Ishikawa (cell line): ENCODE results near the gene HAGH.

ENCODE experiments used
- CEBPB ChIP-seq: IDR thresholded peaks from 2 replicates; pipeline ENCODE4 v1.6.1; 2012
- CREB1 ChIP-seq: IDR thresholded peaks from 2 replicates; pipeline ENCODE4 v1.6.1; 2012; ENCODE audit warnings: low read depth
- EGR1 ChIP-seq: IDR thresholded peaks from 2 replicates; pipeline ENCODE4 v1.6.1; 2012
- EP300 ChIP-seq: IDR thresholded peaks from 2 replicates; pipeline ENCODE4 v1.6.1; 2012; ENCODE audit warnings: borderline replicate concordance
- FOXM1 ChIP-seq: IDR thresholded peaks from 2 replicates; pipeline ENCODE4 v1.6.1; 2012; ENCODE audit warnings: low read depth, borderline replicate concordance
- MAX ChIP-seq: IDR thresholded peaks from 2 replicates; pipeline ENCODE4 v1.6.1; 2012
- NFIC ChIP-seq: IDR thresholded peaks from 2 replicates; pipeline ENCODE4 v1.6.1; 2012
- RAD21 ChIP-seq: IDR thresholded peaks from 2 replicates; pipeline ENCODE4 v1.6.1; 2012; ENCODE audit warnings: low read depth
- REST ChIP-seq: IDR thresholded peaks from 2 replicates; pipeline ENCODE4 v1.6.1; 2012; ENCODE audit warnings: low read depth, mild to moderate bottlenecking
- TAF1 ChIP-seq: IDR thresholded peaks from 2 replicates; pipeline ENCODE4 v1.6.1; 2012; ENCODE audit warnings: low read depth, mild to moderate bottlenecking
- TCF12 ChIP-seq: IDR thresholded peaks from 2 replicates; pipeline ENCODE4 v1.6.1; 2012; ENCODE audit warnings: low read depth
- TEAD4 ChIP-seq: IDR thresholded peaks from 2 replicates; pipeline ENCODE4 v1.6.1; 2012
- YY1 ChIP-seq: IDR thresholded peaks from 2 replicates; pipeline ENCODE4 v1.6.1; 2012; ENCODE audit warnings: low read depth
- ZBTB7A ChIP-seq: IDR thresholded peaks from 2 replicates; pipeline ENCODE4 v1.6.1; 2012; ENCODE audit warnings: low read depth
- TF ChIP-seq, protein P1 (sequence below): IDR thresholded peaks from 2 replicates; pipeline ENCODE4 v1.6.1; 2012

Gene HAGH

DNA sequence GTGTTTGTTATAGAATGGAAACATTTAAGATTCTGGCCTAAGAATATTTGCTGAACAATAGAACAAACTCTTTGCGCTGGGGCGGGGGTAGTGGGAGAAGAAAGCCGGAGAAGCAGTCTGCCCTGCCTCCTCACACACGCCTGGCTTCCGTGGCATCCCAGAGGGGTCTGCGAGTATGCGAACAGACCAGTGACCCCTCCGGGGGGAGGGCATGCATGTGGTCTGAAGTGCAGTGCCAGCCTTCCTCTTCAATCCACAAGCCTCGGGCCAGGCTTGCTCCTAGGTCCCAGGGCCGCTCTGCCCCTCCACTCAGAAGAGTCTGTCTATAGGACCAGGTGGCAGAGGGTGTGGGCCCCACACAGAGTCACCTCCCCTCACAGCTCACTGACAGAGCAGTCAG, 19.0 kb downstream of the HAGH start:
- TF ChIP-seq EP300: no peak
- no peak for TF ChIP-seq YY1
- no peak for TF ChIP-seq NFIC
- no peak for TF ChIP-seq REST
- TF ChIP-seq EGR1: no peak
- no peak for TF ChIP-seq RAD21
- no peak for TF ChIP-seq FOXM1
- TF ChIP-seq, protein P1, sequence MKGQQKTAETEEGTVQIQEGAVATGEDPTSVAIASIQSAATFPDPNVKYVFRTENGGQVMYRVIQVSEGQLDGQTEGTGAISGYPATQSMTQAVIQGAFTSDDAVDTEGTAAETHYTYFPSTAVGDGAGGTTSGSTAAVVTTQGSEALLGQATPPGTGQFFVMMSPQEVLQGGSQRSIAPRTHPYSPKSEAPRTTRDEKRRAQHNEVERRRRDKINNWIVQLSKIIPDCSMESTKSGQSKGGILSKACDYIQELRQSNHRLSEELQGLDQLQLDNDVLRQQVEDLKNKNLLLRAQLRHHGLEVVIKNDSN: no peak
- TF ChIP-seq TCF12: no peak
- no peak for TF ChIP-seq ZBTB7A
- TF ChIP-seq TAF1: no peak
- TF ChIP-seq CEBPB: no peak
- no peak for TF ChIP-seq TEAD4
- no peak for TF ChIP-seq CREB1
- no peak for TF ChIP-seq MAX

- no peak for TF ChIP-seq EGR1
- TF ChIP-seq TEAD4: no peak
- no peak for TF ChIP-seq FOXM1
- TF ChIP-seq TCF12: no peak
- no peak for TF ChIP-seq TAF1
- no peak for TF ChIP-seq ZBTB7A
- no peak for TF ChIP-seq CEBPB
- no peak for TF ChIP-seq RAD21
- TF ChIP-seq MAX: no peak
These were observed 25.9 kb downstream of the HAGH start for GRCh38 chr16:1800701-1801100.

DNA sequence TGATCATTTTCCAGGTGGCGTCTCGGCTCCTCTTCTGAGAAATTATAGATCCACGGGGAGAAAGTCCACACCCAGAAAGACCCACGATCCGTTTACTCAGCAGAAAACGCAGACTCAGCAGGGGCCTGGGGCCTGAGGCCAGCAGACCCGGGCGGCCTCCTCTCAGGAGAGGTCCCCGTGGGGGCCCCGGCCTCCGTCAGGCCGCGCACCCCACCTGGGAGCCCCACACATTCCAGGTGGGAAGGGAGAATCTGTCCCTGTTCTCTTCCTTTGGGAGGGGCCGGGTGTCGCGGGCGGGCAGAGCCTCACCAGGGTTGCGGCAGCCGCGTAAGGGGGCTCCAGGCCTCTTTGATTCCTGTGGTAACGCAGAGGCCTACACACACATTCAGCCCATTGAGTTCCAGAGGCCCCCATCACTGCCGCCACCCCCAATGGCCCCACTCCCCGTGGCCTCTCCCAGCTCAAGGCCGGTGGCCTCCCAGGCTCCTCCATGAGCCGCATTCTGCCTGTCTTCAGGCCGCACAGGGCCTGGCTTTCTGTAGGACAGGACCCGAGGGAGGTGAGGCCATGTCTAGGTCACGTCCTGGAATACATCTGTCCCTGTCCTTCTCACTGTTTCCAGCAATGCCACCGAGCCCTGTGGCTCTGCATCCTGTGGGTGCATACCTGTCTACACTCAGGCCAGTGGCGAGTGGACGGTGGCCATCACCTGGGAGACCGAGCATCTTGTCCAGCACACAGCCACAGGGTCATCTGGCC, 31.5 kb downstream of the HAGH start:
- TF ChIP-seq FOXM1: no peak
- TF ChIP-seq YY1: no peak
- TF ChIP-seq RAD21: no peak
- TF ChIP-seq ZBTB7A: no peak
- TF ChIP-seq, protein P1: no peak
- TF ChIP-seq CEBPB: no peak
- no peak for TF ChIP-seq EGR1
- TF ChIP-seq TAF1: no peak
- no peak for TF ChIP-seq NFIC

- TF ChIP-seq CEBPB (no peak), RAD21 (no peak), CREB1 (no peak), NFIC (no peak), EGR1 (no peak), TAF1 (no peak), FOXM1 (no peak), MAX (no peak), ZBTB7A (no peak), YY1 (no peak)
- TF ChIP-seq, protein P1: no peak
These were observed 32.3 kb downstream of the HAGH start for GRCh38 chr16:1794221-1794871.

DNA sequence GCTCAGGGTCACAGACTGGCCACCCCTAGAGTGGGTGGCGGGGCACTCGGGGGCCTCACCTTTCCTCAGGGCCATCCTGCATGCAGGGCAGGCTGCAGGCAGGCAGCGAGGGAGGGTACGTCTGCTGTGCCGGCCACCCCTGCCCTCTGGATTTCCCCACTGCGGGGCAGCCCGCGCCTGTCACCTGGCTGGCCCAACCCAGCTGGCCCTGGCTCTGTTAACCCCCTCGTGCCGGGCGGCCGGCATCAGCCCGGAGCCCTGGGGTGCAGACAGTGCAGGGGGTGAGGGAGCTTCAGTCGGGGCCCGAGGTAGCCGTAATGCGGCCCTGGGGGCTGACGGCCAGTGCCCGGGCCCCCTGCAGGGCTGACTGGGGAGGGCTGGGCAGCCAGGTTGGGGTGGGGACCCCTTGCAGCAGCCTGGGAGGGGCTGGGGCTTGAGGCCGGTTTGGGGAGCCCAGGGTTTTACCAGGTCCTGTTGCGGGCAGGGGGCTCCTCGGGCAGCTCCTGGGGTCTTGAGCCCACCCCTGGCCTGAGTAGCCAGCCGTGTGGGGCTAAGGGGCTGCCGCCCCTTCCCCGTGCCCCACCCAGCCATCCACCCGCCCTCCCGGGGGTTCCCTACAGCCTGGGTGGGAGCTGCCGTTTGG, 32.9 kb downstream of the HAGH start, which contains the start of gene IGFALS:
Gene IGFALS (minus strand): TSS at position 128 of the 643 bp plus-strand sequence. CDS start 53 bp downstream, at position 75.
- TF ChIP-seq RAD21 (no peak), FOXM1 (no peak), TEAD4 (no peak), TAF1 (no peak), REST (no peak), EGR1 (no peak), CREB1 (no peak), TCF12 (no peak), ZBTB7A (no peak), EP300 (no peak), MAX (no peak), CEBPB (no peak), NFIC (no peak), YY1 (no peak)
- TF ChIP-seq, protein P1: no peak
